DOHH2 (cell line): Measurements from ENCODE around the gene LVRN.

Experiments used
- CTCF ChIP-seq: fragments of 200-600 bp; sonication (generic); IDR thresholded peaks from one replicate; pipeline ENCODE4 v1.5.1; 2014; ENCODE audit warnings: antibody characterized with exemption, mild to moderate bottlenecking, low read depth, low read length; ENCODE audit not compliant: poor library complexity, severe bottlenecking
- EZH2phosphoT487 ChIP-seq: fragments of 200-600 bp; sonication (generic); IDR thresholded peaks from 2 replicates; pipeline ENCODE4 v1.6.1; 2017; ENCODE audit warnings: borderline replicate concordance, mild to moderate bottlenecking, antibody characterized with exemption, low read length, moderate library complexity, mixed read lengths

GRCh38 chr5:116044073-116044472 is 81.8 kb downstream of the LVRN start:
- no peak for TF ChIP-seq CTCF
- TF ChIP-seq EZH2phosphoT487 = no peak
